ENCODE measurements around the gene PCGF3.
"Not testable (repeated sequence)": the region's sequence is repeated elsewhere in the genome, so short reads cannot be mapped to it uniquely, and the experiment has no call there.

Gene PCGF3

GRCh38 chr4:664713-665231, 40.9 kb upstream of the PCGF3 start:
- no peak overlapping the region for H3K27ac Mint-ChIP-seq
- peaks cover 10% of the 10 kb centered on the region for H3K36me3 Mint-ChIP-seq
- peak overlapping the region; percentile 61 for H3K4me3 Mint-ChIP-seq
- peaks cover 5% of the 10 kb centered on the region for H3K4me1 Mint-ChIP-seq
- H3K27me3 Mint-ChIP-seq, result no peaks in the 10 kb centered on the region
- DNase-seq (ENCODE audit: low spot score in 2 of 2), result no peak
- ATAC-seq (ENCODE audit: low read depth), result no peak
- peaks cover 4% of the 10 kb centered on the region for H3K9me3 Mint-ChIP-seq

- H3K9me3 Mint-ChIP-seq, result peaks cover 4% of the 10 kb centered on the region
- H3K27ac Mint-ChIP-seq, result no peak overlapping the region
- H3K4me3 Mint-ChIP-seq, result peak overlapping the region; percentile 61
- DNase-seq (ENCODE audit: low spot score in 2 of 2) (no peak), ATAC-seq (ENCODE audit: low read depth) (no peak)
- peaks cover 6% of the 10 kb centered on the region for H3K36me3 Mint-ChIP-seq
- H3K4me1 Mint-ChIP-seq, result peaks cover 5% of the 10 kb centered on the region
- H3K27me3 Mint-ChIP-seq, result no peaks in the 10 kb centered on the region
Observed at GRCh38 chr4:665381-665750, 40.3 kb upstream of the PCGF3 start.

GRCh38 chr4:665751-666435, 39.7 kb upstream of the PCGF3 start:
- DNase-seq (ENCODE audit: low spot score in 2 of 2) (no peak), ATAC-seq (ENCODE audit: low read depth) (no peak)
- H3K4me3 Mint-ChIP-seq, result no peak overlapping the region
- peaks cover 7% of the 10 kb centered on the region for H3K36me3 Mint-ChIP-seq
- H3K27me3 Mint-ChIP-seq, result no peaks in the 10 kb centered on the region
- peaks cover under 1% of the 10 kb centered on the region for H3K9me3 Mint-ChIP-seq
- H3K4me1 Mint-ChIP-seq, result peaks cover 5% of the 10 kb centered on the region
- no peak overlapping the region for H3K27ac Mint-ChIP-seq

GRCh38 chr4:666436-666810, 39.2 kb upstream of the PCGF3 start:
- ATAC-seq (ENCODE audit: low read depth) (no peak), DNase-seq (ENCODE audit: low spot score in 2 of 2) (no peak)
- peaks cover 5% of the 10 kb centered on the region for H3K4me1 Mint-ChIP-seq
- no peak overlapping the region for H3K27ac Mint-ChIP-seq
- no peak overlapping the region for H3K4me3 Mint-ChIP-seq
- H3K9me3 Mint-ChIP-seq, result no peaks in the 10 kb centered on the region
- H3K36me3 Mint-ChIP-seq, result peaks cover 6% of the 10 kb centered on the region
- no peaks in the 10 kb centered on the region for H3K27me3 Mint-ChIP-seq

- Mint-ChIP-seq H3K27ac (no peak overlapping the region), H3K27me3 (no peaks in the 10 kb centered on the region), H3K9me3 (no peaks in the 10 kb centered on the region)
Observed at GRCh38 chr4:666822-667544, 38.6 kb upstream of the PCGF3 start.

GRCh38 chr4:667545-667925, 38.1 kb upstream of the PCGF3 start:
- ATAC-seq (ENCODE audit: low read depth), result no peak
- H3K27me3 Mint-ChIP-seq, result no peaks in the 10 kb centered on the region
- no peaks in the 10 kb centered on the region for H3K9me3 Mint-ChIP-seq
- H3K36me3 Mint-ChIP-seq, result peaks cover 9% of the 10 kb centered on the region
- H3K4me1 Mint-ChIP-seq, result peaks cover 5% of the 10 kb centered on the region
- no peak for DNase-seq (ENCODE audit: low spot score in 2 of 2)
- no peak overlapping the region for H3K4me3 Mint-ChIP-seq
- H3K27ac Mint-ChIP-seq, result no peak overlapping the region

More at GRCh38 chr4:666822-667544, 38.6 kb upstream of the PCGF3 start:
- no peak for DNase-seq (ENCODE audit: low spot score in 2 of 2)
- ATAC-seq (ENCODE audit: low read depth), result no peak
- Mint-ChIP-seq H3K4me1 (peaks cover 5% of the 10 kb centered on the region), H3K4me3 (no peak overlapping the region), H3K36me3 (peaks cover 6% of the 10 kb centered on the region)

GRCh38 chr4:668219-668618, 37.4 kb upstream of the PCGF3 start:
- not testable (repeated sequence) for ATAC-seq (ENCODE audit: low read depth); H3K27me3 Mint-ChIP-seq; H3K4me1 Mint-ChIP-seq; H3K4me3 Mint-ChIP-seq; DNase-seq (ENCODE audit: low spot score in 2 of 2); H3K27ac Mint-ChIP-seq; H3K9me3 Mint-ChIP-seq
- peaks cover 11% of the 10 kb centered on the region for H3K36me3 Mint-ChIP-seq

GRCh38 chr4:669806-670559, 35.6 kb upstream of the PCGF3 start:
- H3K9me3 Mint-ChIP-seq; ATAC-seq (ENCODE audit: low read depth); H3K4me3 Mint-ChIP-seq; H3K4me1 Mint-ChIP-seq; H3K27me3 Mint-ChIP-seq; DNase-seq (ENCODE audit: low spot score in 2 of 2); H3K27ac Mint-ChIP-seq: not testable (repeated sequence)
- H3K36me3 Mint-ChIP-seq, result peaks cover 13% of the 10 kb centered on the region

GRCh38 chr4:671769-672168, 33.9 kb upstream of the PCGF3 start:
- Mint-ChIP-seq H3K4me1 (peaks cover 17% of the 10 kb centered on the region), H3K4me3 (no peak overlapping the region), H3K36me3 (peaks cover 13% of the 10 kb centered on the region), H3K27ac (no peak overlapping the region), H3K9me3 (no peaks in the 10 kb centered on the region), H3K27me3 (no peaks in the 10 kb centered on the region)
- ATAC-seq (ENCODE audit: low read depth) (no peak), DNase-seq (ENCODE audit: low spot score in 2 of 2) (no peak)

GRCh38 chr4:673349-674091, 32.1 kb upstream of the PCGF3 start:
- Mint-ChIP-seq H3K27ac (peak overlapping the region; percentile 93), H3K4me1 (peaks cover 27% of the 10 kb centered on the region), H3K9me3 (no peaks in the 10 kb centered on the region), H3K27me3 (no peaks in the 10 kb centered on the region), H3K36me3 (peaks cover 13% of the 10 kb centered on the region), H3K4me3 (peak overlapping the region; percentile 71)
- ATAC-seq (ENCODE audit: low read depth) (no peak), DNase-seq (ENCODE audit: low spot score in 2 of 2) (no peak)

GRCh38 chr4:674172-675035, 31.2 kb upstream of the PCGF3 start, which contains the start of the genes ATP5ME and MYL5:
TSS of gene ATP5ME (minus strand) at chr4:674276. CDS start at chr4:674247, 29 bp downstream.
TSS of gene MYL5 (plus strand) at chr4:674542. CDS start at chr4:678027, 3,485 bp downstream.
- no peaks in the 10 kb centered on the region for H3K9me3 Mint-ChIP-seq
- peaks cover 27% of the 10 kb centered on the region for H3K4me1 Mint-ChIP-seq
- no peaks in the 10 kb centered on the region for H3K27me3 Mint-ChIP-seq
- DNase-seq (ENCODE audit: low spot score in 2 of 2) (peak; percentile 99 to 100), ATAC-seq (ENCODE audit: low read depth) (peak; percentile 87)
- peak within 1 kb of the TSS; percentile 93 for H3K27ac Mint-ChIP-seq
- H3K36me3 Mint-ChIP-seq, result peaks cover 13% of the 10 kb centered on the region
- peak within 1 kb of the TSS; percentile 89 for H3K4me3 Mint-ChIP-seq

GRCh38 chr4:675036-675882, 30.4 kb upstream of the PCGF3 start:
- Mint-ChIP-seq H3K36me3 (peaks cover 13% of the 10 kb centered on the region), H3K27ac (peak overlapping the region; percentile 93), H3K27me3 (no peaks in the 10 kb centered on the region), H3K4me3 (peak overlapping the region; percentile 89), H3K4me1 (peaks cover 29% of the 10 kb centered on the region), H3K9me3 (no peaks in the 10 kb centered on the region)
- ATAC-seq (ENCODE audit: low read depth), result no peak
- no peak for DNase-seq (ENCODE audit: low spot score in 2 of 2)
